T47D (cell line): ENCODE results near the gene DNTTIP2.
A peak's percentile ranks its signal among the peaks of the same experiment; 100 is the strongest.
"Not testable (repeated sequence)": the region's sequence is repeated elsewhere in the genome, so short reads cannot be mapped to it uniquely, and the experiment has no call there.

ENCODE experiments used
- DNase-seq, 2 experiments: peaks; one replicate each; pipeline versions ENCODE4 v3.0.0 to v3.0.0-alpha.2; 2011 to 2012; ENCODE audit warnings: low read depth in 1 of 2, low spot score in 1 of 2
- JUND ChIP-seq: IDR thresholded peaks from 2 replicates; pipeline ENCODE4 v1.6.1; 2012; ENCODE audit warnings: low read depth
- in situ Hi-C: cut with HindIII; loops from 2 replicates; pipeline ENCODE4 v1.10.0; 2016; ENCODE audit warnings: low sequenced_read_pairs, low pct_unique_long_range_greater_than_20kb

Gene DNTTIP2

GRCh38 chr1:93865253-93865652, 13.8 kb downstream of the DNTTIP2 start:
- TF ChIP-seq JUND = no peak
- no peak for DNase-seq
- in situ Hi-C loops = no loop called here

GRCh38 chr1:93864175-93864574, 14.8 kb downstream of the DNTTIP2 start:
- no peak for TF ChIP-seq JUND
- in situ Hi-C loops = no loop called here

GRCh38 chr1:93857653-93858052, 21.4 kb downstream of the DNTTIP2 start:
- in situ Hi-C loops = not testable (repeated sequence)

More at GRCh38 chr1:93864175-93864574, 14.8 kb downstream of the DNTTIP2 start:
- no peak for DNase-seq

DNA sequence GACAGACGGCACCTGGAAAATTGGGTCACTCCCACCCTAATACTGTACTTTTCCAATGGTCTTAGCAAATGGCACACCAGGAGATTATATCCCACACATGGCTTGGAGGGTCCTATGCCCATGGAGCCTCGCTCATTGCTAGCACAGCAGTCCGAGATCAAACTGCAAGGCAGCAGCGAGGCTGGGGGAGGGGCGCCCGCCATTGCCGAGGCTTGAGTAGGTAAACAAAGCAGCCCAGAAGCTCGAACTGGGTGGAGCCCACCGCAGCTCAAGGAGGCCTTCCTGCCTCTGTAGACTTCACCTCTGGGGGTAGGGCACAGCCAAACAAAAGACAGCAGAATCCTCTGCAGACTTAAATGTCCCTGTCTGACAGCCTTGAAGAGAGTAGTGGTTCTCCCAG, 23.0 kb downstream of the DNTTIP2 start:
- in situ Hi-C loops, DNase-seq: not testable (repeated sequence)

More at GRCh38 chr1:93857653-93858052, 21.4 kb downstream of the DNTTIP2 start:
- not testable (repeated sequence) for DNase-seq

DNA sequence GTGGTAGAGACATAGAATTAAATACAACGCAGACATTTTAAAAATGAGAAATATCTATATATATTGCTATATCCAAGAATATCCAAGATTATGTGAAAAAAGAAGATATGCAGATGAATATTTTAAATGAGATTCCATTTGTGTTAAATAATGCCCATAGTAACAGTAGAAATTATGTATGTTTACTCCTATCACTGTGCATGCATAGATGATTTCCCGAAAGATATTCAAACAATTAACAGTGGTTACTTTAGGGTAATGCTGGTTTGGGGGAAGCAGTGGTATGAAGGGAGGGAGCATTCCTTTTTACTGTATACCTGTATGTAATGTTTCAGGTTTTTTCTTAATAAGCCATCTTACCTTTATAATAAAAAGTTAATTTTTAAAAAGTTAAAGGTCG, 25.1 kb downstream of the DNTTIP2 start:
- in situ Hi-C loops = no loop called here
- no peak for TF ChIP-seq JUND
- DNase-seq = no peak

- TF ChIP-seq JUND = no peak
- no peak for DNase-seq
- in situ Hi-C loops = no loop called here
These were observed 27.1 kb downstream of the DNTTIP2 start for GRCh38 chr1:93851878-93852277.

- in situ Hi-C loops = no loop called here
- no peak for TF ChIP-seq JUND
These were observed 27.7 kb downstream of the DNTTIP2 start for GRCh38 chr1:93851327-93851712.

DNA sequence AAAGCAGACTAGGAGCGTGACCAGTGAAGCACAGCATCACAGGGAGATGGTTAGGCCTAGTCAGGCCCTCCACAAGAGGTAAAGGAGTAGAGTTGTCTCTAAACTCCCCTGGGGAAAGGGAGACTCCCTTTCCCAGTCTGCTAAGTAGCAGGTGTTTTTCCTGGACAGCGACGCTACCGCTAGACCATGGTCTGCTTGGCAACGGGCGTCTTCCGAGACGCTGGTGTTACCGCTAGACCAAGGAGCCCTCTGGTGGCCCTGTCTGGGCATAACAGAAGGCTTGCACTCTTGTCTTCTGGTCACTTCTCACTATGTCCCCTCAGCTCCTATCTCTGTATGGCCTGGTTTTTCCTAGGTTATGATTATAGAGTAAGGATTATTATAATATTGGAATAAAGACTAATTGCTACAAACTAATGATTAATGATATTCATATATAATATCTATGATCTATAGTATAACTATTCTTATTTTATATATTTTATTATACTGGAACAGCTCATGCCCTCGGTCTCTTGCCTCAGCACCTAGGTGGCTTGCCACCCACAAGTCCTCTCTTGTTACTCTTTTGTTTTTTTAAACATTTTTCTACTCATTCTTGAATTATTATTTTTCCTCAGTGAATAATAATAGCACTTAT, 28.2 kb downstream of the DNTTIP2 start:
- in situ Hi-C loops = not testable (repeated sequence)

More at GRCh38 chr1:93851327-93851712, 27.7 kb downstream of the DNTTIP2 start:
- no peak for DNase-seq

GRCh38 chr1:93848350-93848883, 30.6 kb downstream of the DNTTIP2 start:
- in situ Hi-C loops = no loop called here
- no peak for DNase-seq
- TF ChIP-seq JUND = no peak

More for the DNA sequence above, 28.2 kb downstream of the DNTTIP2 start:
- DNase-seq = peak in 1 of 2 experiments; percentile 69

- TF ChIP-seq JUND = no peak
- DNase-seq = peak; percentile 26 to 71
- in situ Hi-C loops = no loop called here
These were observed 31.2 kb downstream of the DNTTIP2 start for GRCh38 chr1:93847811-93848288.

GRCh38 chr1:93846992-93847810, 31.8 kb downstream of the DNTTIP2 start:
- peak; percentile 44 to 89 for DNase-seq
- no peak for TF ChIP-seq JUND
- in situ Hi-C loops = no loop called here

GRCh38 chr1:93846206-93846991, 32.6 kb downstream of the DNTTIP2 start:
- no peak for TF ChIP-seq JUND
- in situ Hi-C loops = no loop called here
- DNase-seq = peak; percentile 73 to 76
